Measurements from ENCODE around the gene WDR17. TPM values are rescaled to one million over a fixed set of nuclear protein-coding genes. Genes with fewer than 3 reads are reported as not detected.
A peak's percentile ranks its signal among the peaks of the same experiment; 100 is the strongest.

The WDR17 gene
- total and polyA plus RNA-seq, 5 donors: 0.32 to 1.4 (median 1.2) TPM

- no peak for DNase-seq
- ATAC-seq: peak; percentile 36 to 45
- 62% methylated on average over 2 of the region's 2 CpGs for WGBS
- intact Hi-C loops (cut with DNase I): no loop called here
- no peak overlapping the region for H3K27ac ChIP-seq (ENCODE audit: low read length)
- H3K4me1 ChIP-seq (ENCODE audit: control insufficient read depth, insufficient read depth, low read length): no peaks in the 10 kb centered on the region
- H3K27me3 ChIP-seq (ENCODE audit: control insufficient read depth, insufficient read depth): no peaks in the 10 kb centered on the region
- no peaks in the 10 kb centered on the region for H3K9me3 ChIP-seq (ENCODE audit: control insufficient read depth, low read length)
- H3K4me3 ChIP-seq (ENCODE audit: low read length): no peak overlapping the region
These were observed 24.5 kb downstream of the WDR17 start for GRCh38 chr4:176090115-176090514.

GRCh38 chr4:176099314-176099713, 33.7 kb downstream of the WDR17 start:
- Histone ChIP-seq H3K4me3 (ENCODE audit: low read length) (no peak overlapping the region), H3K4me1 (ENCODE audit: control insufficient read depth, insufficient read depth, low read length) (no peaks in the 10 kb centered on the region), H3K27me3 (ENCODE audit: control insufficient read depth, insufficient read depth) (no peaks in the 10 kb centered on the region), H3K27ac (ENCODE audit: low read length) (no peak overlapping the region), H3K9me3 (ENCODE audit: control insufficient read depth, low read length) (no peaks in the 10 kb centered on the region)
- intact Hi-C loops (cut with DNase I): no loop called here
- ATAC-seq: no peak
- DNase-seq: no peak
- 75% methylated on average over 2 of the region's 2 CpGs for WGBS

GRCh38 chr4:176102414-176103063, 36.9 kb downstream of the WDR17 start:
- Histone ChIP-seq H3K27me3 (ENCODE audit: control insufficient read depth, insufficient read depth) (no peaks in the 10 kb centered on the region), H3K4me1 (ENCODE audit: control insufficient read depth, insufficient read depth, low read length) (no peaks in the 10 kb centered on the region), H3K9me3 (ENCODE audit: control insufficient read depth, low read length) (no peaks in the 10 kb centered on the region), H3K4me3 (ENCODE audit: low read length) (no peak overlapping the region), H3K27ac (ENCODE audit: low read length) (no peak overlapping the region)
- ATAC-seq: no peak
- DNase-seq: no peak
- intact Hi-C loops (cut with DNase I): no loop called here

GRCh38 chr4:176107695-176108094, 42.1 kb downstream of the WDR17 start:
- Histone ChIP-seq H3K27me3 (ENCODE audit: control insufficient read depth, insufficient read depth) (no peaks in the 10 kb centered on the region), H3K9me3 (ENCODE audit: control insufficient read depth, low read length) (no peaks in the 10 kb centered on the region), H3K27ac (ENCODE audit: low read length) (no peak overlapping the region), H3K4me3 (ENCODE audit: low read length) (no peak overlapping the region), H3K4me1 (ENCODE audit: control insufficient read depth, insufficient read depth, low read length) (no peaks in the 10 kb centered on the region)
- DNase-seq (no peak), ATAC-seq (no peak)
- intact Hi-C loops (cut with DNase I): no loop called here

GRCh38 chr4:176123710-176124407, 58.2 kb downstream of the WDR17 start:
- intact Hi-C loops (cut with DNase I): no loop called here
- Histone ChIP-seq H3K27me3 (ENCODE audit: control insufficient read depth, insufficient read depth) (no peaks in the 10 kb centered on the region), H3K4me1 (ENCODE audit: control insufficient read depth, insufficient read depth, low read length) (no peaks in the 10 kb centered on the region), H3K27ac (ENCODE audit: low read length) (no peak overlapping the region), H3K4me3 (ENCODE audit: low read length) (no peak overlapping the region), H3K9me3 (ENCODE audit: control insufficient read depth, low read length) (no peaks in the 10 kb centered on the region)
- WGBS: 60% methylated on average over 4 of the region's 4 CpGs
- ATAC-seq (peak in 1 of 2 donors; percentile 36), DNase-seq (peak in 1 of 3 donors; percentile 24)

- Histone ChIP-seq H3K27me3 (ENCODE audit: control insufficient read depth, insufficient read depth) (no peaks in the 10 kb centered on the region), H3K9me3 (ENCODE audit: control insufficient read depth, low read length) (no peaks in the 10 kb centered on the region), H3K4me1 (ENCODE audit: control insufficient read depth, insufficient read depth, low read length) (no peaks in the 10 kb centered on the region), H3K27ac (ENCODE audit: low read length) (no peak overlapping the region), H3K4me3 (ENCODE audit: low read length) (no peak overlapping the region)
- DNase-seq (no peak), ATAC-seq (no peak)
- WGBS: 91% methylated on average over 4 of the region's 4 CpGs
- intact Hi-C loops (cut with DNase I): no loop called here
These were observed 59.4 kb downstream of the WDR17 start for GRCh38 chr4:176125063-176125462.

GRCh38 chr4:176134670-176135069, 69.0 kb downstream of the WDR17 start:
- 80% methylated on average over 2 of the region's 2 CpGs for WGBS
- Histone ChIP-seq H3K4me1 (ENCODE audit: control insufficient read depth, insufficient read depth, low read length) (no peaks in the 10 kb centered on the region), H3K4me3 (ENCODE audit: low read length) (no peak overlapping the region), H3K27me3 (ENCODE audit: control insufficient read depth, insufficient read depth) (no peaks in the 10 kb centered on the region), H3K9me3 (ENCODE audit: control insufficient read depth, low read length) (no peaks in the 10 kb centered on the region), H3K27ac (ENCODE audit: low read length) (no peak overlapping the region)
- ATAC-seq (no peak), DNase-seq (no peak)
- intact Hi-C loops (cut with DNase I): no loop called here

- H3K27me3 ChIP-seq (ENCODE audit: control insufficient read depth, insufficient read depth): no peaks in the 10 kb centered on the region
- H3K27ac ChIP-seq (ENCODE audit: low read length): no peak overlapping the region
- no peaks in the 10 kb centered on the region for H3K9me3 ChIP-seq (ENCODE audit: control insufficient read depth, low read length)
- no peak for ATAC-seq
- DNase-seq: no peak
- intact Hi-C loops (cut with DNase I): no loop called here
- H3K4me3 ChIP-seq (ENCODE audit: low read length): no peak overlapping the region
- H3K4me1 ChIP-seq (ENCODE audit: control insufficient read depth, insufficient read depth, low read length): no peaks in the 10 kb centered on the region
These were observed 72.0 kb downstream of the WDR17 start for GRCh38 chr4:176137631-176138030.

- Histone ChIP-seq H3K4me3 (ENCODE audit: low read length) (no peak overlapping the region), H3K27ac (ENCODE audit: low read length) (no peak overlapping the region), H3K9me3 (ENCODE audit: control insufficient read depth, low read length) (no peaks in the 10 kb centered on the region), H3K4me1 (ENCODE audit: control insufficient read depth, insufficient read depth, low read length) (no peaks in the 10 kb centered on the region), H3K27me3 (ENCODE audit: control insufficient read depth, insufficient read depth) (no peaks in the 10 kb centered on the region)
- ATAC-seq (no peak), DNase-seq (no peak)
- intact Hi-C loops (cut with DNase I): no loop called here
These were observed 73.9 kb downstream of the WDR17 start for GRCh38 chr4:176139518-176139917.

- ATAC-seq: no peak
- Histone ChIP-seq H3K27ac (ENCODE audit: low read length) (no peak overlapping the region), H3K4me3 (ENCODE audit: low read length) (no peak overlapping the region), H3K27me3 (ENCODE audit: control insufficient read depth, insufficient read depth) (no peaks in the 10 kb centered on the region), H3K4me1 (ENCODE audit: control insufficient read depth, insufficient read depth, low read length) (no peaks in the 10 kb centered on the region), H3K9me3 (ENCODE audit: control insufficient read depth, low read length) (no peaks in the 10 kb centered on the region)
- 64% methylated on average over 2 of the region's 2 CpGs for WGBS
- intact Hi-C loops (cut with DNase I): loop anchor here in 1 of 4 donors (10.0 kb wide), 1 partner anchor 203 kb away; no protein-coding TSS in a partner anchor
- DNase-seq: no peak
These were observed 76.6 kb downstream of the WDR17 start for GRCh38 chr4:176142253-176142652.

GRCh38 chr4:176149680-176150355, 84.2 kb downstream of the WDR17 start:
- no peak for ATAC-seq
- 64% methylated on average over 3 of the region's 3 CpGs for WGBS
- H3K4me1 ChIP-seq (ENCODE audit: control insufficient read depth, insufficient read depth, low read length): no peaks in the 10 kb centered on the region
- H3K27me3 ChIP-seq (ENCODE audit: control insufficient read depth, insufficient read depth): no peaks in the 10 kb centered on the region
- no peak for DNase-seq
- no peaks in the 10 kb centered on the region for H3K9me3 ChIP-seq (ENCODE audit: control insufficient read depth, low read length)
- no peak overlapping the region for H3K4me3 ChIP-seq (ENCODE audit: low read length)
- H3K27ac ChIP-seq (ENCODE audit: low read length): no peak overlapping the region
- intact Hi-C loops (cut with DNase I): loop anchor here (5.0 to 10.0 kb wide), 3 partner anchors 125 to 195 kb away; no protein-coding TSS in a partner anchor
